OCI-LY1 (cell line): ENCODE measurements around the gene ACAP3.

Source experiments
- CTCF ChIP-seq: fragments of 200-600 bp; sonication (generic), shearing (Covaris generic); IDR thresholded peaks from 2 replicates; pipeline ENCODE4 v1.5.1; 2017; ENCODE audit warnings: mild to moderate bottlenecking, antibody characterized with exemption, low read length, moderate library complexity, mixed read lengths
- EZH2 ChIP-seq: fragments of 200-600 bp; sonication (generic), shearing (Covaris generic); IDR thresholded peaks from 2 replicates; pipeline ENCODE4 v1.8.0; 2017; ENCODE audit warnings: borderline replicate concordance, mixed run types, mild to moderate bottlenecking, antibody characterized with exemption, low read length, moderate library complexity, mixed read lengths

GRCh38 chr1:1354271-1355247 is 46.8 kb upstream of the ACAP3 start:
- TF ChIP-seq CTCF (no peak), EZH2 (no peak)
